Heart left ventricle (tissue), 13 donors: ENCODE data around the gene SMCR8.

ENCODE experiments used
- POLR2A ChIP-seq, 2 donors: fragments of 450-650 bp; IDR thresholded peaks; one replicate each; pipeline ENCODE4 v1.6.1; 2017; ENCODE audit warnings: antibody characterized with exemption in 2 of 2, mild to moderate bottlenecking in 2 of 2, moderate library complexity in 2 of 2
- TF ChIP-seq, protein P1 (sequence below), 12 donors: fragments of 200-600 bp; sonication (generic) in 4 of 12; IDR thresholded peaks; one replicate each; pipeline versions ENCODE4 v1.5.0 to v1.8.0; 2018 to 2022; ENCODE audit warnings: antibody characterized with exemption in 12 of 12, mild to moderate bottlenecking in 5 of 12
- donor health status: ischemic (EF 13 %, LVEDD 7.1; RV severe dilation, severe dysfunction).
- donor health status: DM: no; HTN: yes; CAD: no.
- donor health status: DM: no; HTN: no; CAD: no.
- donor health status: ischemic (EF 25% LVEDD 6.9; RV normal size, moderate dysfunction).
- donor health status: ischemic (EF 25% LVEDD 5.7; RV mildly dilated, moderate dysfunction).
- donor health status: ischemic (EF 35%, LVEDD 5.7; RV mildly dilated, moderate dysfunction).
- donor health status: nonischemic (EF 11% LVEDD 7.7; RV severe dilation, severe dysfunction).
- donor health status: DM: yes; HTN: yes; CAD: no.
- donor health status: PGD.
- donor health status: ischemic (EF 29% LVEDD 5.4; RV normal size, mild dysfunction).
- donor health status: nonischemic (EF 23%, LVEDD 6.1; RV moderate dilation, normal function).

DNA sequence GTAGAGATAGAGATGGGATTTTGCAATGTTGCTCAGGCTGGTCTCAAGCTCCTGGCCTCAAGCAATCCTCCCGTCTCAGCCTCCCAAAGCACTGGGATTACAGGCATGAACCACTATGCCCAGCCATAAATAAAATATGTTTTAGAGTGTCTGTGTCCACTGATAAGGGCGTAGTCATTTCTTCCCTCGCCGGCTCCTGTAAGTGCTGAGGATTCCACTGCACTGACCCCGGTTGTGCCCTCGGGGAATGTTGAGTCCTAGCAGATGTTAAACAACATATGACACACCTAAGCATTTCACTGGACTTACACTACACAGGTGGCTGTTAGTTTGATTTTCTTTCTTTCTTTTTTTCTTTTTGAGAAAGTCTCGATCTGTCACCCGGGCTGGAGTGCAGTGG is 53.9 kb downstream of the SMCR8 start:
- TF ChIP-seq, protein P1, sequence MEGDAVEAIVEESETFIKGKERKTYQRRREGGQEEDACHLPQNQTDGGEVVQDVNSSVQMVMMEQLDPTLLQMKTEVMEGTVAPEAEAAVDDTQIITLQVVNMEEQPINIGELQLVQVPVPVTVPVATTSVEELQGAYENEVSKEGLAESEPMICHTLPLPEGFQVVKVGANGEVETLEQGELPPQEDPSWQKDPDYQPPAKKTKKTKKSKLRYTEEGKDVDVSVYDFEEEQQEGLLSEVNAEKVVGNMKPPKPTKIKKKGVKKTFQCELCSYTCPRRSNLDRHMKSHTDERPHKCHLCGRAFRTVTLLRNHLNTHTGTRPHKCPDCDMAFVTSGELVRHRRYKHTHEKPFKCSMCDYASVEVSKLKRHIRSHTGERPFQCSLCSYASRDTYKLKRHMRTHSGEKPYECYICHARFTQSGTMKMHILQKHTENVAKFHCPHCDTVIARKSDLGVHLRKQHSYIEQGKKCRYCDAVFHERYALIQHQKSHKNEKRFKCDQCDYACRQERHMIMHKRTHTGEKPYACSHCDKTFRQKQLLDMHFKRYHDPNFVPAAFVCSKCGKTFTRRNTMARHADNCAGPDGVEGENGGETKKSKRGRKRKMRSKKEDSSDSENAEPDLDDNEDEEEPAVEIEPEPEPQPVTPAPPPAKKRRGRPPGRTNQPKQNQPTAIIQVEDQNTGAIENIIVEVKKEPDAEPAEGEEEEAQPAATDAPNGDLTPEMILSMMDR (IDR thresholded peaks at IDR 0.05): no peak
- no peak for TF ChIP-seq POLR2A (IDR thresholded peaks at IDR 0.05)
